K562 (cell line): ENCODE measurements around the gene CLTC. TPM values are rescaled to one million over a fixed set of nuclear protein-coding genes. Genes with fewer than 3 reads are reported as not detected.

Experiments used
- EHMT2 ChIP-seq: fragments of 450-650 bp; IDR thresholded peaks from 2 replicates; pipeline ENCODE4 v1.6.1; 2018; ENCODE audit warnings: antibody characterized with exemption
- PCBP1 ChIP-seq: fragments of 200-400 bp; formaldehyde crosslinking; IDR thresholded peaks from 2 replicates; pipeline ENCODE4 v1.6.1; 2018; ENCODE audit warnings: mild to moderate bottlenecking, low read depth, low read length; ENCODE audit not compliant: poor library complexity, severe bottlenecking
- PHF21A ChIP-seq: fragments of 450-650 bp; IDR thresholded peaks from 2 replicates; pipeline ENCODE4 v1.6.1; 2017; ENCODE audit warnings: low read depth, borderline replicate concordance
- RERE ChIP-seq: sonication (generic); formaldehyde crosslinking; IDR thresholded peaks from 2 replicates; pipeline ENCODE4 v1.8.0; 2023; ENCODE audit warnings: missing genetic modification reagents, mild to moderate bottlenecking, borderline replicate concordance
- SMARCC2 ChIP-seq: fragments of 450-650 bp; IDR thresholded peaks from 2 replicates; pipeline ENCODE4 v1.6.1; 2017; ENCODE audit warnings: antibody characterized with exemption, moderate library complexity, mild to moderate bottlenecking, low read depth
- TBP ChIP-seq: optimal IDR thresholded peaks from 2 replicates; pipeline ENCODE3; 2011; ENCODE audit warnings: low read depth, low read length, improper control_type of control experiment
- TRIM24 ChIP-seq, 2 experiments: fragments of 450-650 bp; IDR thresholded peaks; 2 replicates each; pipeline ENCODE4 v1.6.1; 2016
- USF2 ChIP-seq: sonication (generic); formaldehyde crosslinking; IDR thresholded peaks from 2 replicates; pipeline ENCODE4 v1.5.0; 2020; ENCODE audit warnings: missing genetic modification reagents
- ZBTB1 ChIP-seq: sonication (generic); formaldehyde crosslinking; IDR thresholded peaks from 2 replicates; pipeline ENCODE4 v1.8.1; 2023; ENCODE audit warnings: missing genetic modification reagents, low read depth, mild to moderate bottlenecking, borderline replicate concordance
- ZFPM2 ChIP-seq: fragments of 250-450 bp; sonication (Bioruptor Pico); IDR thresholded peaks from 2 replicates; pipeline ENCODE4 v1.5.1; 2022; ENCODE audit warnings: mild to moderate bottlenecking
- ZNF224 ChIP-seq: sonication (generic); formaldehyde crosslinking; IDR thresholded peaks from 2 replicates; pipeline ENCODE4 v1.8.0; 2022; ENCODE audit warnings: mild to moderate bottlenecking, missing genetic modification reagents
- ZNF431 ChIP-seq: sonication (generic); formaldehyde crosslinking; IDR thresholded peaks from 2 replicates; pipeline ENCODE4 v1.8.0; 2022; ENCODE audit warnings: mild to moderate bottlenecking, missing genetic modification reagents
- ZNF644 ChIP-seq: fragments of 200-800 bp; sonication (Bioruptor generic); IDR thresholded peaks from 2 replicates; pipeline ENCODE4 v1.6.1; 2016; ENCODE audit warnings: low read depth, missing genetic modification characterization, missing compliant biosample characterization
- polyA plus RNA-seq, 8 experiments: library from polyadenylated mRNA; depleted of rRNA in 4 of 8; stranded (reverse) in 5 of 8; unstranded in 3 of 8; fragments of >200 nt; fragmentation: Nextera tagmentation in 2 of 8; fragmentation: Illumina TruSeq in 1 of 8; extraction: Ambion mirVana in 2 of 8; extraction: Trizol in 1 of 8; gene quantifications; 2 replicates each; pipeline versions ENCODE4 v1.2.1 to v1.2.3, GENCODE V29; 2011 to 2014; ENCODE audit warnings: inconsistent platforms in 1 of 8, missing spikeins in 1 of 8
- total RNA-seq, 7 experiments: library from RNA; depleted of rRNA in 6 of 7; stranded (reverse); fragments of >200 nt in 6 of 7; fragmentation: Illumina TruSeq in 2 of 7; extraction: Trizol in 2 of 7; gene quantifications; 2 replicates each; pipeline versions ENCODE4 v1.2.1 to v1.2.3, GENCODE V29; 2011 to 2021; ENCODE audit warnings: low replicate concordance in 1 of 7
- TF ChIP-seq, protein P1 (sequence below): sonication (generic); formaldehyde crosslinking; IDR thresholded peaks from 2 replicates; pipeline ENCODE4 v1.8.0; 2022; ENCODE audit warnings: mild to moderate bottlenecking, missing genetic modification reagents, borderline replicate concordance
- TF ChIP-seq, protein P2 (sequence below): sonication (generic); formaldehyde crosslinking; IDR thresholded peaks from 2 replicates; pipeline ENCODE4 v1.8.0; 2022; ENCODE audit warnings: mild to moderate bottlenecking, missing genetic modification reagents
- TF ChIP-seq, protein P3 (sequence below): fragments of 250-450 bp; sonication (Bioruptor Pico); IDR thresholded peaks from 2 replicates; pipeline ENCODE4 v1.8.0; 2021; ENCODE audit warnings: moderate library complexity, mild to moderate bottlenecking, inconsistent platforms

CLTC gene
- total and polyA plus RNA-seq, 9 of the 15 experiments (the other 6 are each of a cell fraction or from before 2014, with no cell fraction given): 115 to 267 (median 174) TPM

DNA sequence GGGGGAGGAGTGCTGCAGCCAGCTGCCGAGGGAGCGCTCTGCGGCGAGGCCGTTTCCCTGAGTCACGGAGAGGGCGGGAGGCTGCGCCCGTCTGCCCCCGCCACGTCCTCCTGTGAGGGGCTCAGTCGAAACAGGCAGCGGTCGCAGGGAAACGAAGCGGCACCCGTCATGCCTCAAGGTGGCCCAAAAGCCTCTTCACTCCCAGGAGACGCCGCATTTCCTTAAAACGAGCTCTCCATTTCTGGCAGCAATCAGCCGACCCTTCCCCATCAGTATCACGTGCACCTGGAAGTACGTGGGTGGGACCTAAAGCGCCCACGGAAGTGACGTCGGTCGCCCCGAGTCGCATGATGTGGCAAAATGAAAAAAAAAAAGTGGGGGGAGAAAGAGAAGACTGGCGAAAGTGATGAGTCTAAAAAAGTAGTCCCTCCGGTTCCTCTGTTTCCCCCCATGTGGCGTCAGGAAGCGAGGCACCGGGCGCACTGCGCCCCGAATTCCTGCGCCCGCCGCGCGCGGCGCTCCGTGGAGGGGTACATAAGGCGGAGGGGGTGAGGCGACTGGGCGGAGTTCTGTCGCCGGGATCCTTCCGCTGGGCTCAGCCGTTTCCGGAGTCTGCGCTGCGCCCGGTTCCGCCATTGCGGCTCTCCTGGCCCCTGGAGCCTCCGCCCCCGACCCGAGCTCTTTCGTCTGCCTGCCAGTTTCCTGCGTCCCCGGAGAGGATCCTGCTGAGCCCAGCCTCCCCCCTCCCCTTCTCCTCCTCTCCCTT lies at the start of gene CLTC (continued):
- TF ChIP-seq, protein P1, sequence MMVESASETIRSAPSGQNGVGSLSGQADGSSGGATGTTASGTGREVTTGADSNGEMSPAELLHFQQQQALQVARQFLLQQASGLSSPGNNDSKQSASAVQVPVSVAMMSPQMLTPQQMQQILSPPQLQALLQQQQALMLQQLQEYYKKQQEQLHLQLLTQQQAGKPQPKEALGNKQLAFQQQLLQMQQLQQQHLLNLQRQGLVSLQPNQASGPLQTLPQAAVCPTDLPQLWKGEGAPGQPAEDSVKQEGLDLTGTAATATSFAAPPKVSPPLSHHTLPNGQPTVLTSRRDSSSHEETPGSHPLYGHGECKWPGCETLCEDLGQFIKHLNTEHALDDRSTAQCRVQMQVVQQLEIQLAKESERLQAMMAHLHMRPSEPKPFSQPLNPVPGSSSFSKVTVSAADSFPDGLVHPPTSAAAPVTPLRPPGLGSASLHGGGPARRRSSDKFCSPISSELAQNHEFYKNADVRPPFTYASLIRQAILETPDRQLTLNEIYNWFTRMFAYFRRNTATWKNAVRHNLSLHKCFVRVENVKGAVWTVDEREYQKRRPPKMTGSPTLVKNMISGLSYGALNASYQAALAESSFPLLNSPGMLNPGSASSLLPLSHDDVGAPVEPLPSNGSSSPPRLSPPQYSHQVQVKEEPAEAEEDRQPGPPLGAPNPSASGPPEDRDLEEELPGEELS: peak; percentile 62; the same call in 1 of the 2 replicates
- TF ChIP-seq, protein P2, sequence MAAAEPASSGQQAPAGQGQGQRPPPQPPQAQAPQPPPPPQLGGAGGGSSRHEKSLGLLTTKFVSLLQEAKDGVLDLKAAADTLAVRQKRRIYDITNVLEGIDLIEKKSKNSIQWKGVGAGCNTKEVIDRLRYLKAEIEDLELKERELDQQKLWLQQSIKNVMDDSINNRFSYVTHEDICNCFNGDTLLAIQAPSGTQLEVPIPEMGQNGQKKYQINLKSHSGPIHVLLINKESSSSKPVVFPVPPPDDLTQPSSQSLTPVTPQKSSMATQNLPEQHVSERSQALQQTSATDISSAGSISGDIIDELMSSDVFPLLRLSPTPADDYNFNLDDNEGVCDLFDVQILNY (CRISPR knock-in tag): no peak
- TF ChIP-seq TBP: peak; percentile 93
- TF ChIP-seq SMARCC2: peak; percentile 45; the same call in 1 of the 2 replicates
- TF ChIP-seq ZBTB1 (CRISPR knock-in tag): peak; percentile 59; the same call in 1 of the 2 replicates
- TF ChIP-seq ZNF431 (CRISPR knock-in tag): peak; percentile 48
- TF ChIP-seq RERE: no peak
- no peak for TF ChIP-seq EHMT2
- no peak for TF ChIP-seq ZNF224 (CRISPR knock-in tag)
- peak; percentile 84 for TF ChIP-seq USF2 (CRISPR knock-in tag)
- no peak for TF ChIP-seq ZNF644 (tag)
- TF ChIP-seq TRIM24 (IDR thresholded peaks at IDR 0.05): peak; percentile 55 to 80
- TF ChIP-seq PHF21A: no peak
- TF ChIP-seq, protein P3, sequence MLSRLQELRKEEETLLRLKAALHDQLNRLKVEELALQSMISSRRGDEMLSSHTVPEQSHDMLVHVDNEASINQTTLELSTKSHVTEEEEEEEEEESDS (CRISPR knock-in tag): no peak
- TF ChIP-seq PCBP1: peak; percentile 100
- 0 out of 2 replicates have a peak, but pooled peaks have one; percentile 32 for TF ChIP-seq ZFPM2 (CRISPR knock-in tag)
